Measurements from ENCODE around the gene PRR20G. TPM values are rescaled to one million over a fixed set of nuclear protein-coding genes. Genes with fewer than 3 reads are reported as not detected.

The PRR20G gene
- total RNA-seq, 1 donor, result not detected

GRCh38 chr3:127260826-127261555 is 26.9 kb downstream of the PRR20G start:
- TF ChIP-seq, protein P1, sequence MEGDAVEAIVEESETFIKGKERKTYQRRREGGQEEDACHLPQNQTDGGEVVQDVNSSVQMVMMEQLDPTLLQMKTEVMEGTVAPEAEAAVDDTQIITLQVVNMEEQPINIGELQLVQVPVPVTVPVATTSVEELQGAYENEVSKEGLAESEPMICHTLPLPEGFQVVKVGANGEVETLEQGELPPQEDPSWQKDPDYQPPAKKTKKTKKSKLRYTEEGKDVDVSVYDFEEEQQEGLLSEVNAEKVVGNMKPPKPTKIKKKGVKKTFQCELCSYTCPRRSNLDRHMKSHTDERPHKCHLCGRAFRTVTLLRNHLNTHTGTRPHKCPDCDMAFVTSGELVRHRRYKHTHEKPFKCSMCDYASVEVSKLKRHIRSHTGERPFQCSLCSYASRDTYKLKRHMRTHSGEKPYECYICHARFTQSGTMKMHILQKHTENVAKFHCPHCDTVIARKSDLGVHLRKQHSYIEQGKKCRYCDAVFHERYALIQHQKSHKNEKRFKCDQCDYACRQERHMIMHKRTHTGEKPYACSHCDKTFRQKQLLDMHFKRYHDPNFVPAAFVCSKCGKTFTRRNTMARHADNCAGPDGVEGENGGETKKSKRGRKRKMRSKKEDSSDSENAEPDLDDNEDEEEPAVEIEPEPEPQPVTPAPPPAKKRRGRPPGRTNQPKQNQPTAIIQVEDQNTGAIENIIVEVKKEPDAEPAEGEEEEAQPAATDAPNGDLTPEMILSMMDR (IDR thresholded peaks at IDR 0.05; ENCODE audit: insufficient read depth, low read length), result no peak
- no peak for DNase-seq (ENCODE audit: low read depth)
- no peak overlapping the region for H3K4me3 ChIP-seq (ENCODE audit: low read depth, low read length)

GRCh38 chr3:127260416-127260815 is 27.4 kb downstream of the PRR20G start:
- H3K4me3 ChIP-seq (ENCODE audit: low read depth, low read length), result no peak overlapping the region
- DNase-seq (ENCODE audit: low read depth), result no peak
- TF ChIP-seq, protein P1 (IDR thresholded peaks at IDR 0.05; ENCODE audit: insufficient read depth, low read length), result no peak

GRCh38 chr3:127259882-127260281 is 28.0 kb downstream of the PRR20G start:
- TF ChIP-seq, protein P1 (IDR thresholded peaks at IDR 0.05; ENCODE audit: insufficient read depth, low read length), result no peak
- H3K4me3 ChIP-seq (ENCODE audit: low read depth, low read length), result no peak overlapping the region
- DNase-seq (ENCODE audit: low read depth), result no peak

- no peak for DNase-seq (ENCODE audit: low read depth)
- TF ChIP-seq, protein P1 (IDR thresholded peaks at IDR 0.05; ENCODE audit: insufficient read depth, low read length), result no peak
- H3K4me3 ChIP-seq (ENCODE audit: low read depth, low read length), result no peak overlapping the region
Observed at GRCh38 chr3:127258733-127259132, 29.1 kb downstream of the PRR20G start.

GRCh38 chr3:127257351-127257750 is 30.5 kb downstream of the PRR20G start:
- H3K4me3 ChIP-seq (ENCODE audit: low read depth, low read length), result no peak overlapping the region
- no peak for DNase-seq (ENCODE audit: low read depth)
- TF ChIP-seq, protein P1 (IDR thresholded peaks at IDR 0.05; ENCODE audit: insufficient read depth, low read length), result no peak

- no peak overlapping the region for H3K4me3 ChIP-seq (ENCODE audit: low read depth, low read length)
- DNase-seq (ENCODE audit: low read depth), result no peak
- TF ChIP-seq, protein P1 (IDR thresholded peaks at IDR 0.05; ENCODE audit: insufficient read depth, low read length), result no peak
Observed at GRCh38 chr3:127256733-127257271, 31.0 kb downstream of the PRR20G start.
